Activated naive CD4-positive, alpha-beta T cell treated with anti-CD3 and anti-CD28 coated beads, Interleukin-2, amount 10 ng/mL, durations not matched to agents 7 days and 5 days (primary cell): Measurements from ENCODE around the gene EHD1.

Experiments used
- CTCF ChIA-PET: fragments of 350-600 bp; sonication (Branson Sonifier 250); formaldehyde crosslinking; loops from one replicate; lab custom pipeline; 2021; ENCODE audit warnings: antibody characterized with exemption; lab: Charles Lee
- DNase-seq: peaks from one replicate; pipeline ENCODE4 v3.0.0-alpha.2; 2020
- H3K27ac Mint-ChIP-seq: one replicate; pipeline ENCODE4 v1.8.0; 2021; ENCODE audit warnings: mild to moderate bottlenecking, moderate library complexity, mixed read lengths
- H3K27me3 Mint-ChIP-seq: one replicate; pipeline ENCODE4 v1.8.0; 2021; ENCODE audit warnings: mild to moderate bottlenecking, mixed read lengths
- H3K36me3 Mint-ChIP-seq: one replicate; pipeline ENCODE4 v1.8.0; 2021; ENCODE audit warnings: mixed read lengths
- H3K4me1 Mint-ChIP-seq: one replicate; pipeline ENCODE4 v1.8.0; 2021; ENCODE audit warnings: mixed read lengths
- H3K4me3 Mint-ChIP-seq: one replicate; pipeline ENCODE4 v1.8.0; 2021; ENCODE audit warnings: mild to moderate bottlenecking, moderate library complexity, mixed read lengths
- H3K9me3 Mint-ChIP-seq: one replicate; pipeline ENCODE4 v1.8.0; 2021; ENCODE audit warnings: mixed read lengths

EHD1 gene

DNA sequence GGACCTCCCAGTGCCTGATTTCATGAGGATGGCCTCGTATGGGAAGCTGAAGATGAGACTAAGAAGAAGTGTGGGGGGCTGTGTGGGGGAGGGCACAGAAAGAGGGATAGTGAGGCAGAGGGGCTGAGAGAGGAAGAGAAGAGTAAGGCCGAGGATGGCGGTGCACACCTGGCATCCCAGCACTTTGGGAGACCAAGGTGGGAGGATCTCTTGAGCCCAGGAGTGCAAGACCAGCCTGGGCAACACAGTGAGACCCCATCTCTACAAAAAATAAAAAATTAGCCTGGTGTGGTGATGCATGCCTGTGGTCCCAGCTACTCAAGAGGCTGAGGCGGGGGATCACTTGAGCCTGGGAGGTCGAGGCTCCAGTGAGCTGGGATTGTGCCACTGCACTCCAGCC, 13.5 kb upstream of the EHD1 start:
- H3K4me1 Mint-ChIP-seq: peaks cover 16% of the 10 kb centered on the region
- H3K27me3 Mint-ChIP-seq: no peaks in the 10 kb centered on the region
- peaks cover 9% of the 10 kb centered on the region for H3K36me3 Mint-ChIP-seq
- no peak overlapping the region for H3K27ac Mint-ChIP-seq
- no peak overlapping the region for H3K4me3 Mint-ChIP-seq
- no peaks in the 10 kb centered on the region for H3K9me3 Mint-ChIP-seq
- CTCF ChIA-PET: interaction anchor here (1.0 to 31.5 kb wide), 3 partner anchors 27 to 42 kb away, joined by 3 to 592 read pairs (median 3); partner anchors contain the start of gene CDC42BPG
- no peak for DNase-seq

DNA sequence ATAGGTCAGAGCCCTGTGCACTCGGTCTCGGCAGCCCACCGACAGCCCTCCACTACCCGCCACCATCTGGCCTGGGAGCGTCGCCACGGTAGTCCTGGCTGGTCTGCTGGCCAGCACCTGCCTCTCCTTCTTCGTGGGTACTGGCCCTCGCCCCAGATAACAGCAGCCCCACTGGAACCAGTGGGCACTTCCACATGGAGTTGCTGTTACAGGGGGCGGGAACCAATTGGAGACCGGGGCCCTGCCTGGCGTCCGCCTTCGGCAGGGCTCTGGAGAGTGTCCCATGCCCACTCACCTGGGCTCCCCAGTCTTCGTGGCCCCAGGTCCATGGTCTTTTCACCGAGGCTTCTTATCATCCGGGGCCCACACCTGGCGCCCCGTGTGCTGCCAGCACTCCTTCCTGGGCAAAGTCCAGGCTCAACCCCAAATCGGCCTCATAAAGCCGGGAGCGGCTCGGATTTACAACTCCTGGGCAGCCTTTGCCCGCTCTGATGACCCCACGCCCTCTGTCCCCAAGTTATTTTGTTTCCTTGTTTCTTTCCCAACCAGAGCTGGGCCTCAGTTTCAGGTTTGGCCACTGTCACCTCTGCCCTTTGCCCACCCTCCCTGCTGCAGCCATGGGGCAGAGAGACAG, 12.9 kb upstream of the EHD1 start:
- Mint-ChIP-seq H3K4me1 (peaks cover 16% of the 10 kb centered on the region), H3K27me3 (no peaks in the 10 kb centered on the region), H3K9me3 (no peaks in the 10 kb centered on the region), H3K4me3 (no peak overlapping the region), H3K27ac (no peak overlapping the region), H3K36me3 (peaks cover 8% of the 10 kb centered on the region)
- CTCF ChIA-PET: interaction anchor here (0.7 to 31.5 kb wide), 4 partner anchors 21 to 42 kb away, joined by 3 to 592 read pairs (median 4); partner anchors contain the start of gene CDC42BPG
- DNase-seq: no peak

DNA sequence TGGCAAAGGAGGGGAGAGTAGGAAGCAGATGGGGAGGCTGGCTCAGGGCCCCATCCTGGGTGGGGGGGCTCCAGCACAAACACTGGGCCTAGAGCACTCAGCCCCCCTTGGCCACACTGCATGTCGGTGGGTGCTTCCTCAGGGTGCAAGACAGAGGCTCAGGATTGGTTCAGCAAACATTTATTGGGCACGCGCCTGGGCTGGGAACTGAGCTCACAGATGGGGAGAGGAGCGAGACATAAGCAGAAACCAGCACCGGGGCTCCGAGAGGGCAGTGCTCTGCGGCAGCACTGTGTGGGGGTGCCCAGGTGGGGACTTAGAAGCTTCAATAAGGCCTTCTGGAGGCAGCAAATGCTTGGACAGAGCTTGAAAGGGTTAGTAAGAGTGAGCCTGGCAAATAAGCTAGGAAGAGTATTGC, 12.1 kb upstream of the EHD1 start:
- Mint-ChIP-seq H3K27ac (no peak overlapping the region), H3K36me3 (peaks cover 5% of the 10 kb centered on the region), H3K4me3 (no peak overlapping the region), H3K4me1 (peaks cover 22% of the 10 kb centered on the region), H3K9me3 (no peaks in the 10 kb centered on the region), H3K27me3 (no peaks in the 10 kb centered on the region)
- CTCF ChIA-PET: interaction anchor here (0.7 to 31.5 kb wide), 4 partner anchors 8 to 41 kb away, joined by 3 to 592 read pairs (median 4); partner anchors contain the start of gene CDC42BPG
- DNase-seq: no peak

DNA sequence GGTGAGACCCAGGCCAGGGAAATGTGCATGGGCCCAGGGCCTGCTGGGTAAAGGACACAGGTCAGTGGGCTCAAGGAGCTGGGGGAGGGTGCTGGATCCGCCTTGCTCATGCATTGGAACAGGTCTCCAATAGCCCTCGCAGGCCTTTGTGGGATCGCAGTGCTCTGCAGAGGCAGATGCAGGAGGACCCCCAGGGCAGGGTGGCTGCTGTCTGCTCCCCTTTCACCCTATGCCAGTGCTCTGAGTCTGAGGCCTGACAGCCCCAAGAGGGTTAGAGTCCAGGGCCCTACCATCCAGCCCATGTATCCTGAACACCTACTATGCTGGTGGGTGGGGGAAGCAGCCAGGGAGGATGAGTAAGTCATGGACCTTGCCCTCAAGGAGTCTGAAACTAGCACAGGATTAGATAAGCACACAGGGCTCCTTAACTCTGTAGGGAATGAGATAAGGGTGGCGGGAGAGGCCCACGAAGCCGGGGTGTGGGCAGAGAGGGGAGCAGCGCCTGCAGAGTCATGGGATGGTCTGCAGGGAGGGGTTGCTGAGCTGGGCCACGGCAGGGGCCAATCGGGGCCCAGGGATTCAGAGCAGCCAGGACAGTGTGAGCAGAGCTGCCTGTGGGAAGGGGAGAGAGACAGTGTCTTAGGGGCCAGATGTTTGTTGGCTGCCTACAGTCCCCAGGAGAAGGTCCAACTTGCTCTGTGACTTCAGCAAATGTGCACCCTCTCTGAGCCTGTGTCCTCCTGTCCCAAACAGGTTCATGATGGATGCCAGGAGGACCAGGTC, 10.5 kb upstream of the EHD1 start:
- DNase-seq: no peak
- Mint-ChIP-seq H3K4me3 (no peak overlapping the region), H3K27me3 (no peaks in the 10 kb centered on the region), H3K9me3 (no peaks in the 10 kb centered on the region), H3K4me1 (peaks cover 31% of the 10 kb centered on the region), H3K36me3 (no peaks in the 10 kb centered on the region), H3K27ac (no peak overlapping the region)
- CTCF ChIA-PET: interaction anchor here (0.9 to 31.5 kb wide), 5 partner anchors 10 to 39 kb away, joined by 3 to 592 read pairs (median 7); partner anchors contain the start of gene CDC42BPG

DNA sequence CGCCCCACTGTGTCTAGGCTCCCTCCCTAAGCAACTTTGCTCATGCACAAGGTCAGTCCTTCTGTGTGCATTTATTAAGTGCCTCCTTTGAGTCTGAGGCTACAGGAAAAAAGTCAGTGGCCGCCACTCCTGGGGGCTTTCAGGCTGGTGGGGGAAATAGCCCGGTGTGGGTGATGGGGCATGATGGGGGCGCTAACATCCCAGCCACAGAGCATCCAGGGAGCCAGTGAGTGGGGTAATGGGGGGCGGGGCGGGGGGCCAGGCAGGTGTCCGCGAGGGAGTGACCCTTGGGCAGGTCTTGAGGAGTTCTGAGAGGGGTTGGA, 9.9 kb upstream of the EHD1 start:
- Mint-ChIP-seq H3K27me3 (no peaks in the 10 kb centered on the region), H3K27ac (no peak overlapping the region), H3K9me3 (no peaks in the 10 kb centered on the region), H3K4me1 (peaks cover 32% of the 10 kb centered on the region), H3K4me3 (peak overlapping the region; percentile 32), H3K36me3 (no peaks in the 10 kb centered on the region)
- CTCF ChIA-PET: interaction anchor here (0.6 to 31.5 kb wide), 9 partner anchors 10 to 39 kb away, joined by 3 to 592 read pairs (median 5); partner anchors contain the start of gene CDC42BPG
- no peak for DNase-seq

DNA sequence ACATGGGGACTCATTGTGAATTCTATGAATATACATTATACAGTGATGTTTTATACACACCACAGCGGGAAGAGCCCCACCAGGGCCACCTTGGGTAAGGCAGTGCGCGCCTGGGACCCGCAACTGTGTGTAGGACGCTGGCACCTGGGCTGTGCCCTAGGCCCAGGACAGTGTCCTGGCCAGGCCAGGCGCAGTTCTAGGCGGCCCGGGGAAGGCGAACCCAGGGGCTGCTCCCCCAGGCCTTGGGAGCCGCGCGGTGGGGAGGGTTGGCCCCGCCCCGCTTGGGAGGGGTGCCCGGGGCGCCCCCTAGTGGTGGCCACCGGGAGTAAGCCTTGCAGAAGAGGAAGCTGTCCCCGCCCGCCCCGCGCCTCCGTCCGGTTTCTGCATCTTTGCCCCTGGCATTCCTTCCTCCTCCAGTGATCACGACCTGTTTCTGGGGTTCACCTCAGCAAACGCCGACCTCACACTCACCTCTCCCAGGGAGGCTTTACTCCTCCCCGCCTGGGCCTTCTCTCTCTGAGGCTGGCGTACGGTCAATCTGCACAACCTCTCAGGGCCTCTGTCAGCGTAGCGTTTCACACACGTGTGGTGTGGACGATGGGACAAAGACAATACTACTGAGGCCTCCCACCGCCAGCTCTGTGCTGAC, 9.5 kb upstream of the EHD1 start:
- H3K4me3 Mint-ChIP-seq: peak overlapping the region; percentile 32
- no peaks in the 10 kb centered on the region for H3K36me3 Mint-ChIP-seq
- H3K27ac Mint-ChIP-seq: peak overlapping the region; percentile 39
- CTCF ChIA-PET: interaction anchor here (0.6 to 31.5 kb wide), 10 partner anchors 11 to 102 kb away, joined by 3 to 592 read pairs (median 5); partner anchors contain the start of gene CDC42BPG
- no peaks in the 10 kb centered on the region for H3K27me3 Mint-ChIP-seq
- DNase-seq: peak; percentile 88
- H3K9me3 Mint-ChIP-seq: no peaks in the 10 kb centered on the region
- peaks cover 36% of the 10 kb centered on the region for H3K4me1 Mint-ChIP-seq

DNA sequence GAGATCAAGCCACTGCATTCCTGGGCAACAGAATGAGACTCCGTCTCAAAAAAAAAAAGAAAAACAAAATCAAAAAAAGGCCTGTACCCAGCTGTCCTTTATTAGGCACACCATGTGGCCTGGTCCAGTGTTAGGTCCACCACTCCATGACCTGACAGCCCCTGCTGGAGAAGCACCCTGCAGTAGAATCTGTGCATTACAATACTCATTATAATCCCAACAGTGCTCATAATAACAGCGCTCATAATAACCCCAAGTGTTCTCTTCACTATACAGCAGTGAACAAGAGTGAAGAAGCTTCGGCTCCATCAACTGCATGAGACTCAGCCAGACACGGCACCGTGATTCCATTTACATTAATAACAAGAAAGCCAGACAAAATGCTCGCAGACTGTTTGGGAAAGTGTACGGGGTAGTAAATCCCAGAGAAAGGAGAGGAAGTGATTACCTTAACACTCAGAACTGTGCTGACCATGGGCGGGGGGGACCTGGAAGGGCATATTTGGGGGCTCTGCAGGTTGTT, 8.9 kb upstream of the EHD1 start:
- Mint-ChIP-seq H3K27ac (peak overlapping the region; percentile 39), H3K4me3 (no peak overlapping the region), H3K9me3 (no peaks in the 10 kb centered on the region), H3K27me3 (no peaks in the 10 kb centered on the region), H3K4me1 (peaks cover 37% of the 10 kb centered on the region), H3K36me3 (no peaks in the 10 kb centered on the region)
- no peak for DNase-seq
- CTCF ChIA-PET: interaction anchor here (1.1 to 31.5 kb wide), 6 partner anchors 18 to 126 kb away, joined by 3 to 592 read pairs (median 12); partner anchors contain the start of gene CDC42BPG

DNA sequence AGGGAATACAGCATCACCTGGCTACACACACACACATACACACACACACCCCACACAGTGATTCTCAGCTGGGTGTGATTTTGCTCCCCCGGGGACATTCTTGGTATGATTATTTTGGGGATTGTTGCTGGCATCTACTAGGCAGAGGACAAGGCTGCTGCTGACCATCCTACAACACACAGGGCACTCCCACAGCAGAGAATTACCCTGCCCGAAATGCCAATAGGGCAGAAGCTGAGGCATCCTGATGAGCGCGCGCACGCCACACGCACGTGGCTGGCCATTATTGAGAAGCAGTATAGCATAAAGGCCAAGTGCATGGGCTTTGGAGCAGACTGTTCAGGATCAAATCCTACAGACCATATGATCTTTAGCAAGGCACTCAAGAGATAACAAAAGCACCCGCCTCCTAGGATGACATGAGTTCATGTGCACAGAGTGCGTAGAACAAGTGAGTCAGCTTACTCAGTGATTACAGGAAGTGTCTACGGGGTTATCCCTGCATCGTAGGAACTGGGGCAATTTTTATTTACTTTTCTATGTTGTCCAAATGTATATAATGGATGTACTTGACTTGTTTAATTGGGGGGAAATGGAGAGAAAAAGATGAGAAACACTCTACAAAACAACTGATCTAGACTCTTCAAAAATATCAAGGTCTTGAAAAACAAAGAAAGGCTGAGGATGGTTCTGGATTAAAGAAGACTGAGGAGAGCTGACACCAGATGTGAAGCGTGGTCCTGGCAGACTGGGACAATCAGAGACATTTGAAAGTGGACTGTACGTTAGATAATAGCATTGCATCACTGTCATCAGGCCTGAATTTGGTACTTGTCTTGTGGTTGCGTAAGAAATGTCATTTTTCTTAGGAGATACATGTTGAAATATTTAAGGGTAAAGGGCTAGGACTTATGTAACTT, 7.2 kb upstream of the EHD1 start:
- H3K27ac Mint-ChIP-seq: peak overlapping the region; percentile 69
- H3K36me3 Mint-ChIP-seq: no peaks in the 10 kb centered on the region
- no peaks in the 10 kb centered on the region for H3K9me3 Mint-ChIP-seq
- CTCF ChIA-PET: interaction anchor here (1.0 to 31.5 kb wide), 7 partner anchors 8 to 36 kb away, joined by 3 to 592 read pairs (median 6); partner anchors contain the start of gene CDC42BPG
- no peaks in the 10 kb centered on the region for H3K27me3 Mint-ChIP-seq
- DNase-seq: peak; percentile 47
- no peak overlapping the region for H3K4me3 Mint-ChIP-seq
- peaks cover 47% of the 10 kb centered on the region for H3K4me1 Mint-ChIP-seq

DNA sequence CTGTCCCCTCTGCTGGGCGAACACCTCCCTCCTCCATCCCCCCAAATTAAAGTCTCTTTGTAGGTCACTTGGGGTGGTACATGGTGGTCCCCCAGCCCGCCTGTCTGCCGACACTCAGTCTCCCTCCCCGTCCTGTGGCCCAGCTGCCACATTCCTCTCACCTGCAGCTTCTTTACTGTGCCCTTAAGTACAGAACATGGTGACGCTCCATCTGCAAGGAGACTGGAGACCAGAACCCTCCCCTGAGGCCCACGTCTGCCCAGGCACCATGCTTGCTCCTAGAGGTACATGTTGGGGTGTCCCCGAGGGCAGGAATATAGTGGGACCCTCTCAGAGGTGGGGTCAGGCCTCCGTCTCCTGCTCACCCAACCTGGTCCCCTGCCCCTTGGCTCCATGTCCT, 5.6 kb upstream of the EHD1 start:
- H3K27me3 Mint-ChIP-seq: no peaks in the 10 kb centered on the region
- no peak overlapping the region for H3K27ac Mint-ChIP-seq
- H3K4me3 Mint-ChIP-seq: no peak overlapping the region
- no peak for DNase-seq
- CTCF ChIA-PET: interaction anchor here (31.5 kb wide), 1 partner anchor 34 kb away, joined by 592 read pairs; the partner anchor contains the start of gene CDC42BPG
- H3K36me3 Mint-ChIP-seq: no peaks in the 10 kb centered on the region
- H3K9me3 Mint-ChIP-seq: no peaks in the 10 kb centered on the region
- peaks cover 63% of the 10 kb centered on the region for H3K4me1 Mint-ChIP-seq

DNA sequence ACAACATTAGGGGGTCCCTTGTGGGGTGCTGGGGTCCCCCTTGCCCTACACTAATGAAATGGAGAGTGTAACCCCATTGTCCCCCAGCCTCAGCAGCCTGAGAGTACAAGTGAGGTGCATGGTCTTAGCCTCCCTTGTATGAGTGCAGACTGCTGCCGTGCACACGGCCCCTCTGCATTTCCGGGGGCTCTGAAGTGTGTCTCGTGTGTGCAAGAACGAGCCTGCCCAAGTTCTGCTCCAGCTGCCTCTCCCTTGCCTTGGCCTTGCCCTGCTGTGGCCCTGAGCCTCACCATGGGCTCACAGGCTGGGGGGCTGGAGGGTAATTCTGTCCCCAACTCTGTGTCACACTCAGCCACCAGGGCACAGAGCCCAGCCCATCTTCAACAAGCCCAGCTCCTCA, 5.2 kb upstream of the EHD1 start:
- Mint-ChIP-seq H3K9me3 (no peaks in the 10 kb centered on the region), H3K36me3 (no peaks in the 10 kb centered on the region), H3K4me1 (peaks cover 66% of the 10 kb centered on the region), H3K27ac (peak overlapping the region; percentile 21), H3K4me3 (no peak overlapping the region), H3K27me3 (no peaks in the 10 kb centered on the region)
- no peak for DNase-seq
- CTCF ChIA-PET: interaction anchor here (31.5 kb wide), 1 partner anchor 34 kb away, joined by 592 read pairs; the partner anchor contains the start of gene CDC42BPG

DNA sequence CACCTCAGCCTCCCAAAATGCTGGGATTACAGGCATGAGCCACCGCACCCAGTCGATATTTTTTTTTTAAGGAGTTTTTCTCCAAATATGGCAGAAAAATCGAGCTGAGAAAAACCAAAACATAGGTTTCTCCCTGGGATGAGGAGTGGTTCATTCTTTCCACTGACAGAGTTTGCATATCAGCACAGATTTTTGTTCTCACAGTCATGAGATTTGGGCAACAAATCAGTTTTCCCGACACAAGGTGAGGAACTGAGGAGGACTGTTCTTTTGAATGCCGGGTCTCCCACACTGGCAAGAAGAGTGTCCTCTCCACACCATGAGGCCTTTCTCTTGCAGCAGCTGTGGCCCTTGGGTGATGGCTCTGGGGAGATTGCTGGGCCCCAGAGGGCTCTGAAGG, 3.8 kb upstream of the EHD1 start:
- Mint-ChIP-seq H3K4me1 (peaks cover 55% of the 10 kb centered on the region), H3K9me3 (no peaks in the 10 kb centered on the region), H3K27ac (no peak overlapping the region), H3K36me3 (peaks cover 4% of the 10 kb centered on the region), H3K4me3 (no peak overlapping the region), H3K27me3 (no peaks in the 10 kb centered on the region)
- CTCF ChIA-PET: interaction anchor here (10.7 to 31.5 kb wide), 2 partner anchors 18 to 33 kb away, joined by 145 to 592 read pairs; partner anchors contain the start of gene CDC42BPG
- no peak for DNase-seq

DNA sequence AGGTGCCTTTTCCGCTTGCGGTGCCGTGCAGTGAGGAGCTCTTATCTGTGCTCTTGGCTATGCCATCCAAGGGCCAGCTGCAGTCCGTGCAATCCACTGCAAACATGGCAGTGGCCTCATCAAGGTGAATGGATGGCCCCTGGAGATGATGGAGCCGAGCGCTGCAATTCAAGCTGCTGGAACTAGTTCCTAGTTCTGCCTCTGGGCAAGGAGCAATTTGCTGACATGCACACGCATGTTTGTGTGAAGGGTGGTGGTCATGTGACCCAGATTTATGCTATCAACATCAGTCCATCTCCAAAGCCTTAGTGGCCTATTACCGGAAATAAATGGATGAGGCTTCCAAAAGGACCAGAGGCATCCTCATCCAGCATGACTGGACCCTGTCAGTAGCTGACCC, 3.1 kb upstream of the EHD1 start:
- peaks cover 55% of the 10 kb centered on the region for H3K4me1 Mint-ChIP-seq
- H3K4me3 Mint-ChIP-seq: peak overlapping the region; percentile 94
- H3K27ac Mint-ChIP-seq: peak overlapping the region; percentile 98
- H3K36me3 Mint-ChIP-seq: peaks cover 11% of the 10 kb centered on the region
- no peak for DNase-seq
- no peaks in the 10 kb centered on the region for H3K9me3 Mint-ChIP-seq
- H3K27me3 Mint-ChIP-seq: no peaks in the 10 kb centered on the region
- CTCF ChIA-PET: interaction anchor here (10.7 to 31.5 kb wide), 2 partner anchors 17 to 32 kb away, joined by 145 to 592 read pairs; partner anchors contain the start of gene CDC42BPG
